G401.6 (cell line): Measurements from ENCODE around the gene NCBP3.
"Not testable (repeated sequence)": the region's sequence is repeated elsewhere in the genome, so short reads cannot be mapped to it uniquely, and the experiment has no call there.

Source experiments
- FAIRE-seq: peaks from 2 replicates; lab custom pipeline; 2012; peaks lifted over from hg19 to GRCh38; lab: Jason Lieb, UNC

The NCBP3 gene

GRCh38 chr17:3879591-3880417 is 33.8 kb upstream of the NCBP3 start:
- FAIRE-seq, result no peak

- no peak for FAIRE-seq
These were observed 33.1 kb upstream of the NCBP3 start for GRCh38 chr17:3879186-3879585.

GRCh38 chr17:3877220-3877619 is 31.2 kb upstream of the NCBP3 start:
- no peak for FAIRE-seq

- FAIRE-seq, result no peak
These were observed 29.3 kb upstream of the NCBP3 start for GRCh38 chr17:3875317-3875716.

- no peak for FAIRE-seq
These were observed 27.8 kb upstream of the NCBP3 start for GRCh38 chr17:3873862-3874261.

- FAIRE-seq, result no peak
These were observed 24.8 kb upstream of the NCBP3 start for GRCh38 chr17:3870871-3871306.

GRCh38 chr17:3867606-3868005 is 21.6 kb upstream of the NCBP3 start:
- FAIRE-seq, result no peak

- no peak for FAIRE-seq
These were observed 21.1 kb upstream of the NCBP3 start for GRCh38 chr17:3867106-3867505.

- no peak for FAIRE-seq
These were observed 20.2 kb upstream of the NCBP3 start for GRCh38 chr17:3866276-3866675.

- FAIRE-seq, result no peak
These were observed 19.1 kb upstream of the NCBP3 start for GRCh38 chr17:3865176-3865575.

- no peak for FAIRE-seq
These were observed 18.5 kb upstream of the NCBP3 start for GRCh38 chr17:3864534-3864933.

GRCh38 chr17:3861761-3862681 is 16.0 kb upstream of the NCBP3 start:
- no peak for FAIRE-seq

- no peak for FAIRE-seq
These were observed 15.1 kb upstream of the NCBP3 start for GRCh38 chr17:3860939-3861700.

GRCh38 chr17:3859940-3860339 is 13.9 kb upstream of the NCBP3 start:
- FAIRE-seq, result no peak

- no peak for FAIRE-seq
These were observed 11.4 kb upstream of the NCBP3 start for GRCh38 chr17:3857261-3858105.

GRCh38 chr17:3854204-3854603 is 8.2 kb upstream of the NCBP3 start:
- FAIRE-seq, result not testable (repeated sequence)

- FAIRE-seq, result no peak
These were observed 6.5 kb upstream of the NCBP3 start for GRCh38 chr17:3852561-3852960.

GRCh38 chr17:3851461-3852100 is 5.5 kb upstream of the NCBP3 start:
- FAIRE-seq, result no peak

GRCh38 chr17:3848229-3848835 is 2.3 kb upstream of the NCBP3 start:
- FAIRE-seq, result no peak

GRCh38 chr17:3847165-3847670 is 1.2 kb upstream of the NCBP3 start:
- no peak for FAIRE-seq
